CD4-positive, alpha-beta T cell treated with Interleukin-21 for 1 hour (primary cell): ENCODE measurements around the gene KLHL1.

Source experiments
- DNase-seq: peaks from one replicate; pipeline ENCODE4 v3.0.0-alpha.2; 2020

Gene KLHL1

DNA sequence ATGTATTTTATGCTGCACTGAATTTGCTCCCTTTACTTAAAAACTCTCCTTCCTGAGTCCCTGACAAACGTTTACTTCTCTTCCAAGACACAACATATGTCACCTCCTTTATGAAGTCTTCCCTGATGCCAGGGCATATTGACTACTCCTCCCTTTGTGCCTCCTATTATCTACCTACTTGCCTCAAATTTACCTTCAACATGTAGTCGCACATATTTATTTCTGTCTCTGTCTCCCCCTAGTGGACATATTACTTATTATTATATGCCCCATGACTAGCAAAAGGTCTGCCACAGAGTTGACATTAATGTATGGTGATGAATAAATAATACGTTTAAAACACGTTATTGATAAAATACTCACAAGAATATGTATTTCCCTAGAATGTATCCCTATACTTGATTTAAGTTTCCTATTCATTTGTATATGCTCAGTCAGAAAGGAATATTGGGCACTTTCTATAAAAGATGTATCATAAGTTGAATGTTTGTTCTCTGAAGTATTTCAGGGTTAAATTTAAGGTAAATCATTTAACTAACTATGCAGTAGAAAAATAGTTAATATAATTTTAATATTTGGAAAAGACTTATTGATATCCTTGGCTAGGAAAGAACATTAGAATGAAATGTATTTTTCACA lies 250.9 kb downstream of the KLHL1 start:
- DNase-seq: peak; percentile 3

- DNase-seq: no peak
These were observed 251.9 kb downstream of the KLHL1 start for GRCh38 chr13:69856331-69856730.

GRCh38 chr13:69828527-69828926 lies 279.7 kb downstream of the KLHL1 start:
- DNase-seq: no peak

- DNase-seq: no peak
These were observed 288.1 kb downstream of the KLHL1 start for GRCh38 chr13:69820180-69820579.

DNA sequence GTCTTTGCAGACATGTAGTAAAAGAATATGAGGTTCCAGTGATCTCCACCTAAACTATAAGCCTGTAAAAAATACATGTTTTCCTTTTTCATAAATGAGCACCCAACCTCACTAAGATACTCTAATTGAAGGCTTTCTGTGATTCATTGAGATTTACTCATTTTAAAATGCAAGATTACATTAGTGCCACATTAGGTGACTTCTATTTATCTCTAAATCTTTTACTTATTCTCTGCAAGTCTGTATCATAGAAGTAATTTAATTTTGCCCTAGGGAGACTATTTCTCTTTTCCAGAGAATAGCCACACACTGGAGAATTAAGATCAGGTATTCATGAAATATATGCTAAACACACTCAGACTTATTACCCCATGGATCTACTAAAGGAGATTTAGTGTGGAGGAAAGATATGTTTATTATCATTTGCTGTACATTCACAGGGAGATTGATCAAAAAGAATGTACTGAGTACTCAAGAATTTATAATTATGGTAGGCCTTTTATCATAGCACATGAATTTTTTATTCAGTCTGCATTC lies 290.9 kb downstream of the KLHL1 start:
- no peak for DNase-seq

DNA sequence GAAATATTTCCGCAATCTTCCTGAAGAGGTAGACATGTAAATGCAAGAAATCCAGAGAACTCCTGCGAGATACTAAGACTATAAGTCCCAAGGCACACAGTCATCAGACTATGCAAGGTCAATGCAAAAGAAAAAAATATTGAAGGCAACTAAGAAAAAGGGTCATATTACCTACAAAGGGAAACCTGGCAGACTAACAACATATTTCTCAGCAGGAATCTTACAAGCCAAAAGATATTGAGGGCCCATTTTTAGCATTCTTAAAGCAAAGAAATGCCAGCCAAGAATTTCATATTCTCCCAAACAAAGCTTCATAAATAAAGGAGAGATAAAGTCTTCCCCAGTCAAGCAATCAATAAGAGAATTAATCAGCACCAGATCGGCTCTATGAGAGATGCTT lies 299.1 kb downstream of the KLHL1 start:
- no peak for DNase-seq

DNA sequence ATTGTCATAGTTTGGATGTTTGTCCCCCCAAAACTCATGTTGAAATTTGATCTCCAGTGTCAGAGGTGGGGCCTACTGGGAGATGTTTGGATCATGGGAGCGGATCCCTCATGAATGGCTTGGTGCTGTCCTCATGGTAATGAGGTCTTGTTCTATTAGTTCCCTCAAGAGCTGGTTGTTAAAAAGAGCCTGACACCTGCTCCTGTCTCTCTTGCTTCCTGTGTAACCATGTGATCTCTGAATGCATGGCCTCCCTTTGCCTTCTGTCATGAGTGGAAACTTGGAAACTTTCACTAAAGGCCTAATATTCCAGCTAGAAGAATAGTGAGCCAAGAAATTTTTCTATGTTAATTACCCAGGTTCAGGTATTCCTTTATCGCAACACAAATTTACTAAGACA lies 312.0 kb downstream of the KLHL1 start:
- DNase-seq: no peak

GRCh38 chr13:69793783-69794453 lies 314.3 kb downstream of the KLHL1 start:
- DNase-seq: no peak

DNA sequence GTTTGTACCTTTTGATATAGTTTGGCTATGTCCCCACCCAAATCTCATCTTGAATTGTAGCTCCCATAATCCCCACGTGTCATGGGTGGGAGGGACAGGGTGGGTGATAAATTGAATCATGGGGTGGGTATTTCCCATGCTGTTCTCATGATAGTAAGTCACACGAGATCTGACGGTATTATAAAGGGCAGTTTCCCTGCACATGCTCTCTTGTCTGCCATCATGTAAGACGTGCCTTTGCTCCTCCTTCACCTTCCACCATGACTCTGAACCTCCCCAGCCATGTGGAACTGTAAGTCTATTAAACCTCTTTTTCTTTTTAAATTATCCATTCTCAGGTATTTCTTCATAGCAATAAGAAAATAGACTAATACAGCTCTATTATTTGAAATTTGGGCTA lies 331.3 kb downstream of the KLHL1 start:
- no peak for DNase-seq

DNA sequence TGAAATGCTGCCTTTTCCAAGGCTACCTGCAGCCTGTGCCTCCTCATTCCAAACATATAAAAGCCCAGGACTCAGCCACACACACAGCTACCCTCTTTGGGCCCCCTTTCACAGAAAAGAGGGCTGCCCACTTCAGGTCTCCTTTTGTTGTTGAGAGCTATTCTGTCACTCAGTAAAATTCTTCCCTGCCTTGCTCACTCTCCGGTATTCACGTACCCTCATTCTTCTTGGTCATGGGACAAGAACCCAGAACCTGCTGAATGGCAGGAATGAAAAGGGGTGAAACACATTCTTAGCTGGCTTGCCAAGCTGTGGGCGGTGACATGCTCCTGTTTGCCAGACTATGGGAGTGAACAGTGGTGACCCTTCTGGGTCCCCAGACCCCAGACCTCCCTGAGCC lies 338.6 kb downstream of the KLHL1 start:
- no peak for DNase-seq

GRCh38 chr13:69761581-69761980 lies 346.7 kb downstream of the KLHL1 start:
- DNase-seq: no peak

- no peak for DNase-seq
These were observed 353.2 kb downstream of the KLHL1 start for GRCh38 chr13:69755101-69755500.

DNA sequence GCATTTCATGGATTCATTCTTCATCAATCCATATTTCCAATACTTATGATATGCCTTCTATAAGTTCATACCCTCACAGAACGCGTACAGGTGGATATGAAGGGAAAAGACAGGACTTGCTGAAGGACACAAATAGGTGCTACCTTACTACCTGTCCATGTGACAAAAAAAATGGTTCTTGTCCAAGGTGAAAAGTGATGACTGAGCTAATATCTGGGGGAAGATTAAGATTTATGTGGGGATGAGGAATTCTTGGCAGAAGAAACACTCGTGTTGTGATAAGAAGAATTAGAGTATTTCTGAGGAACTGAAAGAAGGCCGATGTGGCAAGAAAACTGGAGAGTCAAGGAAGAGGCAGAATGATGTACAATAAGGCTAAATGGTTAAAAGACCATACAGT lies 357.0 kb downstream of the KLHL1 start:
- DNase-seq: no peak

- no peak for DNase-seq
These were observed 370.9 kb downstream of the KLHL1 start for GRCh38 chr13:69737129-69737935.

- no peak for DNase-seq
These were observed 386.6 kb downstream of the KLHL1 start for GRCh38 chr13:69721631-69722030.

- no peak for DNase-seq
These were observed 387.8 kb downstream of the KLHL1 start for GRCh38 chr13:69720278-69720983.

- DNase-seq: no peak
These were observed 401.4 kb downstream of the KLHL1 start for GRCh38 chr13:69706807-69707206.

DNA sequence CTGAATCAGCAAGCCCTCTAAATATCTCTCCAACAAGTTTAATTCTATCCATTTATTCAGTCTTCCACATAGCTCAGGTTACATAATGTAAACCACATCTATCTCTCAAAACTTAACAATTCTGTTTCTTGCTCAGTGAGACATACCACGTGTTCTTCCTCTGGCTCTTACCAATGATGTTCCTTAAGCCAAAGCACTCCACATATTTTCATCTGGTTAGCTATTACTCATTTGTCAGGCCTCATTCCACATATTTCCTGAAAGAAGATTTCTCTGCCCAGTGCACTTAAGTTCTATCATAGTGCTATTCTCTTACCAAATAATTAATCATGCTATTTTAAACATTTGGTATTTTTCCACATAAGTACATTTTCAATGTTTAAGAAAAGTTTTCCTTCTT lies 403.9 kb downstream of the KLHL1 start:
- DNase-seq: no peak

GRCh38 chr13:69690999-69691398 lies 417.3 kb downstream of the KLHL1 start:
- no peak for DNase-seq

GRCh38 chr13:69683921-69684686 lies 424.1 kb downstream of the KLHL1 start:
- DNase-seq: no peak

GRCh38 chr13:69681722-69682121 lies 426.5 kb downstream of the KLHL1 start:
- no peak for DNase-seq

DNA sequence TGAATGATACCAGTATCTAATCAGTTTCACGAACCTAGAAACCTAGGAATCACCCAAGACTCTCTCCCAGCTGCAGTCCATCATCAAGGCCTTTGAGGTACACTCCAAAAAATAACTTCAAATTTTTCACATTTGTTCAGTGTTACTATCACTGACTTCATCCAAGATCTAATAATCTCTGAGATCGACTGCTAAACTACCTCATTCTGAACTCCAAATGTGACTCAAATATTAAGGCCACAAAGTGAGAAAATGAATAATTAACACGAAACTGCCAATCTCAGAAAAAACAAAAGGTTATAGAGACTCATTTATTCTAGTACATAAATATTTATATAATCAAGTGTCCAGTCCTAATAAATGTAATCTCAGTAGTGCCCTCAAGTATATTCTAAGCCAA lies 430.9 kb downstream of the KLHL1 start:
- DNase-seq: no peak
